H1 (cell line): ENCODE measurements around the gene TGFB2. TPM values are rescaled to one million over a fixed set of nuclear protein-coding genes. Genes with fewer than 3 reads are reported as not detected.

ENCODE experiments used
- YY1 ChIP-seq: IDR thresholded peaks from 2 replicates; pipeline ENCODE4 v1.6.1; 2011; ENCODE audit warnings: low read depth, mild to moderate bottlenecking, low read length
- polyA plus RNA-seq, 7 experiments: library from polyadenylated mRNA; depleted of rRNA in 3 of 7; stranded (reverse) in 5 of 7; unstranded in 2 of 7; fragments of >200 nt in 5 of 7; fragments of 200-250 nt in 2 of 7; gene quantifications; 1 replicate in 5 of 7; 2 replicates in 1 of 7; 4 replicates in 1 of 7; pipeline versions ENCODE4 v1.2.1 to v1.2.3, GENCODE V29; 2011 to 2013; ENCODE audit warnings: missing spikeins in 2 of 7, mixed read lengths in 2 of 7
- total RNA-seq: library from RNA; stranded (reverse); fragmentation: NEBNext Ultra II Directional; extraction: Animal tissue kit (Norgen Biotek cat#: 25700); gene quantifications from 2 replicates; pipeline ENCODE4 v1.2.1, GENCODE V29; 2021

Gene TGFB2
- total and polyA plus RNA-seq, 2 of the 8 experiments (the other 6 are each of a cell fraction or from before 2014, with no cell fraction given): 0.26 to 0.84 TPM

- TF ChIP-seq YY1: no peak
- TF ChIP-seq, all 59 proteins: peak for 0
These were observed 117.0 kb downstream of the TGFB2 start (continued) for GRCh38 chr1:218462116-218462515.
